NT2/D1 (cell line): ENCODE results near the gene UTP3.

Experiments
- YY1 ChIP-seq: IDR thresholded peaks from 2 replicates; pipeline ENCODE4 v1.6.1; 2011; ENCODE audit not compliant: insufficient read length, insufficient read depth
- ZNF274 ChIP-seq: IDR thresholded peaks from 2 replicates; pipeline ENCODE4 v1.6.1; 2011; ENCODE audit warnings: mild to moderate bottlenecking, low read depth, low read length

GRCh38 chr4:70667740-70668535 is 20.4 kb upstream of the UTP3 start:
- TF ChIP-seq ZNF274 (no peak), YY1 (no peak)
